PC-3 (cell line): ENCODE data around the gene RAB1A.

Experiments used
- CTCF ChIP-seq: fragments of 300-600 bp; sonication (generic); conservative IDR thresholded peaks from 2 replicates; pipeline ENCODE4 v1.5.1; 2017; ENCODE audit warnings: antibody characterized with exemption, low read depth, mild to moderate bottlenecking, low read length
- EZH2 ChIP-seq: fragments of 300-600 bp; sonication (generic); IDR thresholded peaks from one replicate; pipeline ENCODE4 v1.6.1; 2017; ENCODE audit warnings: antibody characterized with exemption, mild to moderate bottlenecking, low read length; ENCODE audit not compliant: unreplicated experiment
- EZH2phosphoT487 ChIP-seq: fragments of 300-600 bp; sonication (generic); IDR thresholded peaks from 2 replicates; pipeline ENCODE4 v1.6.1; 2018; ENCODE audit warnings: mild to moderate bottlenecking, antibody characterized with exemption, low read length, borderline replicate concordance

GRCh38 chr2:65053199-65053598 lies 76.7 kb downstream of the RAB1A start:
- TF ChIP-seq CTCF = no peak
- no peak for TF ChIP-seq EZH2phosphoT487
- TF ChIP-seq EZH2 = no peak
